OCI-LY7 (cell line): ENCODE measurements around the gene USH2A. TPM values are rescaled to one million over a fixed set of nuclear protein-coding genes. Genes with fewer than 3 reads are reported as not detected.
"Not testable (repeated sequence)": the region's sequence is repeated elsewhere in the genome, so short reads cannot be mapped to it uniquely, and the experiment has no call there.

ENCODE experiments used
- BruUV-seq: library from RNA; stranded (reverse); fragments of 400-500 nt; replicated peaks from 2 replicates; lab custom pipeline; 2021; lab: Mats Ljungman, UMichigan
- CTCF ChIA-PET: fragments of 300-600 bp; sonication (Branson Sonifier 250); formaldehyde crosslinking; loops from one replicate; lab custom pipeline; 2022; ENCODE audit warnings: antibody characterized with exemption; ENCODE audit not compliant: unreplicated experiment; lab: Charles Lee
- POLR2A ChIA-PET: fragments of 300-600 bp; sonication (Branson Sonifier 250); formaldehyde crosslinking; loops from one replicate; lab custom pipeline; 2022; ENCODE audit warnings: antibody characterized with exemption; lab: Charles Lee
- DNase-seq: peaks from one replicate; pipeline ENCODE4 v3.0.0-alpha.2; 2015; ENCODE audit warnings: low spot score
- H2AFZ ChIP-seq: fragments of 200-600 bp; sonication (generic), shearing (Covaris generic); 2 replicates; pipeline ENCODE4 v1.6.1; 2014; ENCODE audit warnings: mild to moderate bottlenecking, antibody characterized with exemption, low read length, moderate library complexity
- H3K27ac ChIP-seq: fragments of 200-600 bp; sonication (generic); 2 replicates; pipeline ENCODE4 v1.5.1; 2014; ENCODE audit warnings: mixed run types, low read depth, mild to moderate bottlenecking, moderate library complexity, low read length, inconsistent platforms; ENCODE audit not compliant: poor library complexity, severe bottlenecking
- H3K36me3 ChIP-seq: fragments of 200-600 bp; sonication (generic); 2 replicates; pipeline ENCODE4 v1.6.1; 2014; ENCODE audit warnings: mild to moderate bottlenecking, antibody characterized with exemption, low read length, moderate library complexity, mixed read lengths; ENCODE audit not compliant: insufficient read depth
- H3K4me1 ChIP-seq: fragments of 200-600 bp; sonication (generic); 2 replicates; pipeline ENCODE4 v1.5.1; 2014; ENCODE audit warnings: mild to moderate bottlenecking, low read length; ENCODE audit not compliant: insufficient read depth, poor library complexity, severe bottlenecking
- H3K4me2 ChIP-seq: fragments of 200-600 bp; sonication (generic); 2 replicates; pipeline ENCODE4 v1.6.1; 2014; ENCODE audit warnings: mild to moderate bottlenecking, low read length
- H3K4me3 ChIP-seq: fragments of 200-600 bp; sonication (generic); 2 replicates; pipeline ENCODE4 v1.5.1; 2014; ENCODE audit warnings: mild to moderate bottlenecking, low read depth, low read length; ENCODE audit not compliant: poor library complexity, severe bottlenecking
- H3K79me2 ChIP-seq: fragments of 200-600 bp; sonication (generic); 2 replicates; pipeline ENCODE4 v1.6.1; 2016; ENCODE audit warnings: low read depth, mild to moderate bottlenecking, low read length, moderate library complexity, mixed read lengths; ENCODE audit not compliant: insufficient read depth
- H3K9me2 ChIP-seq: fragments of 200-600 bp; sonication (generic); 2 replicates; pipeline ENCODE4 v1.6.1; 2016; ENCODE audit warnings: mild to moderate bottlenecking, low read length, mixed read lengths; ENCODE audit not compliant: insufficient read depth
- H3K9me3 ChIP-seq: fragments of 200-600 bp; sonication (generic); 2 replicates; pipeline ENCODE4 v1.6.1; 2014; ENCODE audit warnings: mild to moderate bottlenecking, mixed run types, low read length, mixed read lengths
- H4K20me1 ChIP-seq: fragments of 200-600 bp; sonication (generic); 2 replicates; pipeline ENCODE4 v1.6.1; 2014; ENCODE audit warnings: mild to moderate bottlenecking, antibody characterized with exemption, low read length, moderate library complexity, mixed read lengths; ENCODE audit not compliant: insufficient read depth
- EZH2phosphoT487 ChIP-seq: fragments of 200-600 bp; sonication (generic); IDR thresholded peaks from 2 replicates; pipeline ENCODE4 v1.6.1; 2018; ENCODE audit warnings: low read depth, borderline replicate concordance, mild to moderate bottlenecking, mixed run types, antibody characterized with exemption, low read length, moderate library complexity, mixed read lengths
- intact Hi-C: fragments of 100-400 bp; cut with micrococcal nuclease; formaldehyde crosslinking; loops from one replicate; pipeline ENCODE4 v1.10.0; 2022; ENCODE audit not compliant: unreplicated experiment
- total RNA-seq, 2 experiments: library from RNA; depleted of rRNA in 1 of 2; stranded (reverse); fragments of >200 nt in 1 of 2; shearing (Covaris generic) in 1 of 2; gene quantifications; 2 replicates each; pipeline ENCODE4 v1.2.3, GENCODE V29; 2014 to 2022
- TF ChIP-seq, protein P1 (sequence below): fragments of 200-600 bp; sonication (generic); conservative IDR thresholded peaks from 2 replicates; pipeline ENCODE4 v1.5.1; 2014; ENCODE audit warnings: mild to moderate bottlenecking, antibody characterized with exemption, low read length, moderate library complexity, mixed read lengths

The USH2A gene
- total RNA-seq, 2 experiments from 2014 or later: not detected

DNA sequence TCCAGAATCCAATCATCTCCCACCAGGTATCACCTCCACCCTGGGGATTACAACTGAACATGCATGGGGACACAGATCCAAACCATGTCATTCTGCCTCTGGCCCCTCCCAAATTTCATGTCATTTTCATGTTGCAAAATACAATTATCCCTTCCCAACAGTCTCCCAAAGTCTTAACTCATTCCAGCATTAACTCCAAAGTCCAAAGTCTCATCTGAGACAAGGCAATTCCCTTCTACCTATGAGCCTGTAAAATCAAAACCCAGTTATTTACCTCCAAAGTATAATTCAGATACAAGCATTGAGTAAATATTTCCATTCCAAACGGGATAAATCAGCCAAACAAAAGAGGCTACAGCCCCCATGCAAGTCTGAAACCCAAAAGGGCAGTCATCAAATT, 73.1 kb downstream of the USH2A start:
- H2AFZ ChIP-seq: no peak overlapping the region
- DNase-seq: no peak
- POLR2A ChIA-PET: no interaction called here
- BruUV-seq: no TSS peak
- H3K36me3 ChIP-seq: no peaks in the 10 kb centered on the region
- CTCF ChIA-PET: no interaction called here
- H3K27ac ChIP-seq: no peak overlapping the region
- no peak for TF ChIP-seq EZH2phosphoT487
- TF ChIP-seq, protein P1, sequence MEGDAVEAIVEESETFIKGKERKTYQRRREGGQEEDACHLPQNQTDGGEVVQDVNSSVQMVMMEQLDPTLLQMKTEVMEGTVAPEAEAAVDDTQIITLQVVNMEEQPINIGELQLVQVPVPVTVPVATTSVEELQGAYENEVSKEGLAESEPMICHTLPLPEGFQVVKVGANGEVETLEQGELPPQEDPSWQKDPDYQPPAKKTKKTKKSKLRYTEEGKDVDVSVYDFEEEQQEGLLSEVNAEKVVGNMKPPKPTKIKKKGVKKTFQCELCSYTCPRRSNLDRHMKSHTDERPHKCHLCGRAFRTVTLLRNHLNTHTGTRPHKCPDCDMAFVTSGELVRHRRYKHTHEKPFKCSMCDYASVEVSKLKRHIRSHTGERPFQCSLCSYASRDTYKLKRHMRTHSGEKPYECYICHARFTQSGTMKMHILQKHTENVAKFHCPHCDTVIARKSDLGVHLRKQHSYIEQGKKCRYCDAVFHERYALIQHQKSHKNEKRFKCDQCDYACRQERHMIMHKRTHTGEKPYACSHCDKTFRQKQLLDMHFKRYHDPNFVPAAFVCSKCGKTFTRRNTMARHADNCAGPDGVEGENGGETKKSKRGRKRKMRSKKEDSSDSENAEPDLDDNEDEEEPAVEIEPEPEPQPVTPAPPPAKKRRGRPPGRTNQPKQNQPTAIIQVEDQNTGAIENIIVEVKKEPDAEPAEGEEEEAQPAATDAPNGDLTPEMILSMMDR: no peak
- no peaks in the 10 kb centered on the region for H4K20me1 ChIP-seq
- H3K4me2 ChIP-seq: no peak overlapping the region
- no peaks in the 10 kb centered on the region for H3K9me3 ChIP-seq
- no peaks in the 10 kb centered on the region for H3K9me2 ChIP-seq
- no peaks in the 10 kb centered on the region for H3K79me2 ChIP-seq
- no peaks in the 10 kb centered on the region for H3K4me1 ChIP-seq
- H3K4me3 ChIP-seq: no peak overlapping the region
- intact Hi-C loops: no loop called here

DNA sequence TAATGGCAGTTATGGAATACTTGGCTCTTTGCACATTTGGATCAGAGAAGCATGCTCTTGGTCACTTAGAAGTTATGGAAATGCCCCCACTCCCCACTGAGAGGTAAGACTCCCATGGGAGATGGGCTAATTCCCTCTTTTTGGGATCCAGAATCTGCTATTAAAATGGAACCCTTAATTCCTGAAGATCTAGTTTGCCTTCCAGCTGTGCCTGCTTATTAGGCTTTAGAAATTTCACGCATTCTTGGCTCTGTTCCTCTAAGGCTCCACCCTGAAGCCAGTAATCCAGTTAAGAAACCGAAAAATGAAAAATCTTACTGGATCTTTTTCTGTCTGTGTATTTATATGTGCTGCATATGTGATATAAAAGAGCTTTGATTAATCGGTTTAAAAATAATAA, 76.7 kb downstream of the USH2A start:
- no peaks in the 10 kb centered on the region for H3K36me3 ChIP-seq
- H2AFZ ChIP-seq: no peak overlapping the region
- BruUV-seq: no TSS peak
- H3K79me2 ChIP-seq: no peaks in the 10 kb centered on the region
- H3K9me3 ChIP-seq: no peaks in the 10 kb centered on the region
- H3K9me2 ChIP-seq: no peaks in the 10 kb centered on the region
- no peak overlapping the region for H3K4me3 ChIP-seq
- H3K4me2 ChIP-seq: no peak overlapping the region
- no peaks in the 10 kb centered on the region for H3K4me1 ChIP-seq
- no peak for TF ChIP-seq EZH2phosphoT487
- TF ChIP-seq, protein P1: no peak
- no peak overlapping the region for H3K27ac ChIP-seq
- DNase-seq: no peak
- CTCF ChIA-PET: no interaction called here
- POLR2A ChIA-PET: interaction anchor here (0.7 kb wide), 1 partner anchor 322 kb away, joined by 5 read pairs; no protein-coding TSS in a partner anchor
- H4K20me1 ChIP-seq: no peaks in the 10 kb centered on the region
- intact Hi-C loops: no loop called here

DNA sequence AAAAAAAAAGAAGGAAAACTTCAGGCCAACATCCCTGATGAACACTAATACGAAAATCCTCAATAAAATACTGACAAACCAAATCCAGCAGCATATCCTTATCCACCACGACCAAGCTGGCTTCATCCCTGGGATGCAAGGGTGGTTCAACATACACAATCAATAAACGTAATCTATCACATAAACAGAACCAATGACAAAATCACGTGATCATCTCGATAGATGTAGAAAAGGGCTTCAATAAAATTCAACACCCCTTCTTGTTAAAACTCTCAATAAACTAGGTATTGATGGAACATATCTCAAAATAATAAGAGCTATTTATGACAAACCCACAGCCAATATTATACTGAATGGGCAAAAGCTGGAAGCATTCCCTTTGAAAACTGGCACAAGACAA, 82.7 kb downstream of the USH2A start:
- H3K4me1 ChIP-seq, BruUV-seq, H3K79me2 ChIP-seq, CTCF ChIA-PET, H3K9me3 ChIP-seq, H3K36me3 ChIP-seq, H3K4me2 ChIP-seq, H2AFZ ChIP-seq, H3K9me2 ChIP-seq, DNase-seq, H3K27ac ChIP-seq, H3K4me3 ChIP-seq, H4K20me1 ChIP-seq, POLR2A ChIA-PET, intact Hi-C loops: not testable (repeated sequence)
